CD4-positive, CD25-positive, alpha-beta regulatory T cell (primary cell): Measurements from ENCODE around the gene PKP4. TPM values are rescaled to one million over a fixed set of nuclear protein-coding genes. Genes with fewer than 3 reads are reported as not detected.

Experiments used
- ATAC-seq, 2 donors: fragments of 150-1000 bp; cut with Tn5 transposase; one replicate each; pipeline ENCODE4 v1.10.0; 2021; ENCODE audit warnings: low read depth in 2 of 2, moderate number of reproducible peaks in 2 of 2, moderate library complexity in 1 of 2
- DNase-seq, 3 donors: peaks; one replicate each; pipeline versions ENCODE4 v3.0.0 to v3.0.0-alpha.2; 2012 to 2022; ENCODE audit warnings: mixed read lengths in 1 of 3
- H3K27ac ChIP-seq: one replicate; pipeline ENCODE4 v1.7.0; 2013; ENCODE audit warnings: mild to moderate bottlenecking, low read length; ENCODE audit not compliant: insufficient read depth, poor library complexity, severe bottlenecking
- H3K27me3 ChIP-seq: one replicate; pipeline ENCODE4 v1.7.0; 2013; ENCODE audit warnings: low read length; ENCODE audit not compliant: control insufficient read depth, insufficient read depth
- H3K36me3 ChIP-seq: one replicate; pipeline ENCODE4 v1.7.0; 2013; ENCODE audit warnings: mild to moderate bottlenecking, low read length, moderate library complexity; ENCODE audit not compliant: control insufficient read depth, insufficient read depth
- H3K4me1 ChIP-seq: 2 replicates; pipeline ENCODE4 v1.7.0; 2013; ENCODE audit warnings: mild to moderate bottlenecking, low read length; ENCODE audit not compliant: insufficient read depth, control insufficient read depth, poor library complexity, severe bottlenecking
- H3K4me3 ChIP-seq: one replicate; pipeline ENCODE4 v1.7.0; 2013; ENCODE audit warnings: low read depth, mild to moderate bottlenecking, low read length, moderate library complexity
- H3K9me3 ChIP-seq, 2 experiments: 1 replicate in 1 of 2; 2 replicates in 1 of 2; pipeline ENCODE4 v1.7.0; 2013; ENCODE audit warnings: low read length in 2 of 2, mild to moderate bottlenecking in 1 of 2, moderate library complexity in 1 of 2; ENCODE audit not compliant: control insufficient read depth in 2 of 2
- H3K27ac Mint-ChIP-seq, 3 donors: one replicate each; pipeline ENCODE4 v1.8.0; 2020 to 2022; ENCODE audit warnings: mild to moderate bottlenecking in 3 of 3, mixed read lengths in 3 of 3, moderate library complexity in 2 of 3
- H3K27me3 Mint-ChIP-seq: one replicate; pipeline ENCODE4 v1.8.0; 2022; ENCODE audit warnings: mild to moderate bottlenecking, mixed read lengths
- H3K36me3 Mint-ChIP-seq: one replicate; pipeline ENCODE4 v1.8.0; 2020; ENCODE audit warnings: mixed read lengths
- H3K4me1 Mint-ChIP-seq, 4 donors: one replicate each; pipeline ENCODE4 v1.8.0; 2020 to 2022; ENCODE audit warnings: mixed read lengths in 4 of 4, mild to moderate bottlenecking in 1 of 4
- H3K4me3 Mint-ChIP-seq, 4 donors: one replicate each; pipeline ENCODE4 v1.8.0; 2020 to 2022; ENCODE audit warnings: mild to moderate bottlenecking in 4 of 4, mixed read lengths in 4 of 4, moderate library complexity in 3 of 4
- H3K9me3 Mint-ChIP-seq, 7 donors: one replicate each; pipeline ENCODE4 v1.8.0; 2020 to 2022; ENCODE audit warnings: mixed read lengths in 7 of 7, mild to moderate bottlenecking in 3 of 7, moderate library complexity in 2 of 7
- polyA plus RNA-seq, 4 donors: library from polyadenylated mRNA; unstranded; fragments of 300-500 nt; fragmentation: Illumina TruSeq; gene quantifications; one replicate each; pipeline ENCODE4 v1.2.3, GENCODE V29; 2021
- total RNA-seq: library from RNA; stranded (reverse); gene quantifications from one replicate; pipeline ENCODE4 v1.2.3, GENCODE V29; 2022

The PKP4 gene
- total and polyA plus RNA-seq, 5 donors from 2014 or later: 1.9 to 21.9 (median 4.5) TPM

GRCh38 chr2:158554996-158555395, 98.2 kb downstream of the PKP4 start:
- peaks cover 0 to 1% (median 0%) of the 10 kb centered on the region in 7 donors for H3K9me3 Mint-ChIP-seq
- H3K27me3 ChIP-seq: no peaks in the 10 kb centered on the region
- no peaks in the 10 kb centered on the region for H3K9me3 ChIP-seq
- H3K27ac ChIP-seq: no peak overlapping the region
- H3K36me3 ChIP-seq: no peaks in the 10 kb centered on the region
- H3K27me3 Mint-ChIP-seq: no peaks in the 10 kb centered on the region
- H3K36me3 Mint-ChIP-seq: peaks cover 26% of the 10 kb centered on the region
- peaks cover 0 to 6% (median 1%) of the 10 kb centered on the region in 4 donors for H3K4me1 Mint-ChIP-seq
- no peak overlapping the region for H3K27ac Mint-ChIP-seq
- no peak for ATAC-seq
- no peaks in the 10 kb centered on the region for H3K4me1 ChIP-seq
- H3K4me3 ChIP-seq: no peak overlapping the region
- H3K4me3 Mint-ChIP-seq: no peak overlapping the region
- no peak for DNase-seq

- no peak overlapping the region for H3K4me3 Mint-ChIP-seq
- no peak for DNase-seq
- ATAC-seq: no peak
- peaks cover 26% of the 10 kb centered on the region for H3K36me3 Mint-ChIP-seq
- peaks cover 0 to 1% (median 0%) of the 10 kb centered on the region in 7 donors for H3K9me3 Mint-ChIP-seq
- Histone ChIP-seq H3K27me3 (no peaks in the 10 kb centered on the region), H3K27ac (no peak overlapping the region), H3K4me3 (no peak overlapping the region), H3K36me3 (no peaks in the 10 kb centered on the region), H3K4me1 (no peaks in the 10 kb centered on the region), H3K9me3 (no peaks in the 10 kb centered on the region)
- no peaks in the 10 kb centered on the region for H3K27me3 Mint-ChIP-seq
- peaks cover 0 to 6% (median 1%) of the 10 kb centered on the region in 4 donors for H3K4me1 Mint-ChIP-seq
- no peak overlapping the region for H3K27ac Mint-ChIP-seq
These were observed 99.4 kb downstream of the PKP4 start for GRCh38 chr2:158556124-158556523.

GRCh38 chr2:158557752-158558151, 101.0 kb downstream of the PKP4 start:
- H3K27me3 ChIP-seq: no peaks in the 10 kb centered on the region
- H3K36me3 ChIP-seq: no peaks in the 10 kb centered on the region
- H3K4me1 Mint-ChIP-seq: peaks cover 0 to 4% (median 1%) of the 10 kb centered on the region in 4 donors
- no peaks in the 10 kb centered on the region for H3K9me3 Mint-ChIP-seq
- H3K4me3 ChIP-seq: no peak overlapping the region
- peak overlapping the region in 1 of 3 donors; percentile 75 for H3K27ac Mint-ChIP-seq
- H3K4me1 ChIP-seq: no peaks in the 10 kb centered on the region
- H3K4me3 Mint-ChIP-seq: no peak overlapping the region
- peaks cover 31% of the 10 kb centered on the region for H3K36me3 Mint-ChIP-seq
- H3K27me3 Mint-ChIP-seq: no peaks in the 10 kb centered on the region
- no peak overlapping the region for H3K27ac ChIP-seq
- no peaks in the 10 kb centered on the region for H3K9me3 ChIP-seq
- no peak for ATAC-seq
- no peak for DNase-seq

- DNase-seq (no peak), ATAC-seq (no peak)
- Mint-ChIP-seq H3K9me3 (no peaks in the 10 kb centered on the region), H3K4me1 (peaks cover 0 to 2% (median 0%) of the 10 kb centered on the region in 4 donors), H3K27me3 (no peaks in the 10 kb centered on the region), H3K36me3 (peaks cover 25% of the 10 kb centered on the region), H3K4me3 (no peak overlapping the region), H3K27ac (no peak overlapping the region)
- Histone ChIP-seq H3K36me3 (no peaks in the 10 kb centered on the region), H3K27ac (no peak overlapping the region), H3K4me1 (no peaks in the 10 kb centered on the region), H3K4me3 (no peak overlapping the region), H3K9me3 (no peaks in the 10 kb centered on the region), H3K27me3 (no peaks in the 10 kb centered on the region)
These were observed 102.5 kb downstream of the PKP4 start for GRCh38 chr2:158559252-158559651.

GRCh38 chr2:158560259-158560658, 103.5 kb downstream of the PKP4 start:
- DNase-seq (no peak), ATAC-seq (no peak)
- no peak overlapping the region for H3K4me3 Mint-ChIP-seq
- Histone ChIP-seq H3K9me3 (no peaks in the 10 kb centered on the region), H3K27ac (no peak overlapping the region), H3K4me3 (no peak overlapping the region), H3K36me3 (no peaks in the 10 kb centered on the region), H3K27me3 (no peaks in the 10 kb centered on the region), H3K4me1 (no peaks in the 10 kb centered on the region)
- peaks cover 22% of the 10 kb centered on the region for H3K36me3 Mint-ChIP-seq
- H3K4me1 Mint-ChIP-seq: peaks cover 0 to 2% (median 0%) of the 10 kb centered on the region in 4 donors
- H3K9me3 Mint-ChIP-seq: no peaks in the 10 kb centered on the region
- H3K27me3 Mint-ChIP-seq: no peaks in the 10 kb centered on the region
- H3K27ac Mint-ChIP-seq: no peak overlapping the region

- H3K27me3 ChIP-seq: no peaks in the 10 kb centered on the region
- H3K36me3 ChIP-seq: no peaks in the 10 kb centered on the region
- DNase-seq (no peak), ATAC-seq (no peak)
- H3K9me3 ChIP-seq: no peaks in the 10 kb centered on the region
- no peaks in the 10 kb centered on the region for H3K27me3 Mint-ChIP-seq
- H3K27ac ChIP-seq: no peak overlapping the region
- H3K4me3 Mint-ChIP-seq: no peak overlapping the region
- no peaks in the 10 kb centered on the region for H3K4me1 ChIP-seq
- H3K4me3 ChIP-seq: no peak overlapping the region
- H3K36me3 Mint-ChIP-seq: peaks cover 22% of the 10 kb centered on the region
- peaks cover 0 to 2% (median 0%) of the 10 kb centered on the region in 4 donors for H3K4me1 Mint-ChIP-seq
- H3K27ac Mint-ChIP-seq: no peak overlapping the region
- no peaks in the 10 kb centered on the region for H3K9me3 Mint-ChIP-seq
These were observed 104.3 kb downstream of the PKP4 start for GRCh38 chr2:158561054-158561453.

- Mint-ChIP-seq H3K27ac (no peak overlapping the region), H3K36me3 (peaks cover 23% of the 10 kb centered on the region), H3K27me3 (no peaks in the 10 kb centered on the region), H3K4me1 (no peaks in the 10 kb centered on the region), H3K9me3 (peaks cover 0 to 12% (median 3%) of the 10 kb centered on the region in 7 donors), H3K4me3 (no peak overlapping the region)
- no peaks in the 10 kb centered on the region for H3K36me3 ChIP-seq
- DNase-seq (no peak), ATAC-seq (no peak)
- H3K27ac ChIP-seq: no peak overlapping the region
- H3K27me3 ChIP-seq: no peaks in the 10 kb centered on the region
- H3K4me1 ChIP-seq: no peaks in the 10 kb centered on the region
- H3K9me3 ChIP-seq: peaks cover 0 to 5% of the 10 kb centered on the region in 2 experiments
- no peak overlapping the region for H3K4me3 ChIP-seq
These were observed 110.5 kb downstream of the PKP4 start for GRCh38 chr2:158567208-158567607.

GRCh38 chr2:158569284-158569683, 112.5 kb downstream of the PKP4 start:
- ATAC-seq (no peak), DNase-seq (no peak)
- H3K4me1 ChIP-seq: no peaks in the 10 kb centered on the region
- no peaks in the 10 kb centered on the region for H3K36me3 ChIP-seq
- Mint-ChIP-seq H3K36me3 (peaks cover 23% of the 10 kb centered on the region), H3K27ac (no peak overlapping the region), H3K4me3 (no peak overlapping the region), H3K9me3 (peaks cover 0 to 12% (median 3%) of the 10 kb centered on the region in 7 donors), H3K27me3 (no peaks in the 10 kb centered on the region), H3K4me1 (peaks cover 0 to 6% (median 0%) of the 10 kb centered on the region in 4 donors)
- no peak overlapping the region for H3K4me3 ChIP-seq
- no peak overlapping the region for H3K27ac ChIP-seq
- H3K27me3 ChIP-seq: no peaks in the 10 kb centered on the region
- peaks cover 0 to 5% of the 10 kb centered on the region in 2 experiments for H3K9me3 ChIP-seq
